GM18951 (cell line): ENCODE data around the gene ATP6V1B1.

Experiments
- POLR2A ChIP-seq: IDR thresholded peaks from 4 replicates; pipeline ENCODE4 v1.6.1; 2011; ENCODE audit warnings: mild to moderate bottlenecking; ENCODE audit not compliant: insufficient read length, insufficient read depth; ENCODE audit errors: extremely low read depth
- in situ Hi-C: fragments of 300-500 bp; cut with MboI; formaldehyde crosslinking; loops from one replicate; pipeline ENCODE4 v1.12.0; 2022; ENCODE audit warnings: low sequenced_read_pairs, mixed read lengths, inconsistent platforms; ENCODE audit not compliant: unreplicated experiment

ATP6V1B1 gene

GRCh38 chr2:70935468-70936164, at the start of gene ATP6V1B1:
ATP6V1B1 (plus strand) TSS chr2:70935900; CDS start chr2:70935955, 55 bp downstream.
- in situ Hi-C loops, result no loop called here
- TF ChIP-seq POLR2A, result no peak

- in situ Hi-C loops, result no loop called here
- no peak for TF ChIP-seq POLR2A
These were observed 49.1 kb upstream of the ATP6V1B1 start for GRCh38 chr2:70886541-70886987.

GRCh38 chr2:70887208-70887549, 48.5 kb upstream of the ATP6V1B1 start:
- TF ChIP-seq POLR2A, result no peak
- in situ Hi-C loops, result no loop called here

GRCh38 chr2:70887550-70888246, 48.0 kb upstream of the ATP6V1B1 start:
- in situ Hi-C loops, result no loop called here
- TF ChIP-seq POLR2A, result no peak

GRCh38 chr2:70888366-70888922, 47.3 kb upstream of the ATP6V1B1 start:
- TF ChIP-seq POLR2A, result no peak
- in situ Hi-C loops, result no loop called here

- no peak for TF ChIP-seq POLR2A
- in situ Hi-C loops, result no loop called here
These were observed 46.6 kb upstream of the ATP6V1B1 start for GRCh38 chr2:70888923-70889715.

- in situ Hi-C loops, result no loop called here
- TF ChIP-seq POLR2A, result no peak
These were observed 46.0 kb upstream of the ATP6V1B1 start for GRCh38 chr2:70889716-70890037.

GRCh38 chr2:70890469-70891065, 45.1 kb upstream of the ATP6V1B1 start:
- no peak for TF ChIP-seq POLR2A
- in situ Hi-C loops, result no loop called here

GRCh38 chr2:70891572-70892357, 43.9 kb upstream of the ATP6V1B1 start:
- in situ Hi-C loops, result no loop called here
- no peak for TF ChIP-seq POLR2A

GRCh38 chr2:70892750-70893149, 43.0 kb upstream of the ATP6V1B1 start:
- in situ Hi-C loops, result no loop called here
- TF ChIP-seq POLR2A, result no peak

GRCh38 chr2:70893186-70893585, 42.5 kb upstream of the ATP6V1B1 start:
- no peak for TF ChIP-seq POLR2A
- in situ Hi-C loops, result no loop called here

- in situ Hi-C loops, result no loop called here
These were observed 40.9 kb upstream of the ATP6V1B1 start for GRCh38 chr2:70894765-70895164.

More at GRCh38 chr2:70894765-70895164, 40.9 kb upstream of the ATP6V1B1 start:
- no peak for TF ChIP-seq POLR2A
